ENCODE data around the gene IL1RAP. TPM values are rescaled to one million over a fixed set of nuclear protein-coding genes. Genes with fewer than 3 reads are reported as not detected.

Gene IL1RAP
- total RNA-seq, 2 donors from 2014 or later, result 3.4 to 6.3 TPM

GRCh38 chr3:190616637-190617036, 102.8 kb downstream of the IL1RAP start:
- Histone ChIP-seq H3K9me3 (no peaks in the 10 kb centered on the region), H3K36me3 (no peaks in the 10 kb centered on the region), H3K4me1 (no peaks in the 10 kb centered on the region), H3K27ac (no peak overlapping the region), H3K4me3 (no peak overlapping the region), H3K27me3 (no peaks in the 10 kb centered on the region)
- DNase-seq (ENCODE audit: low spot score), result no peak
- TF ChIP-seq, protein P1, sequence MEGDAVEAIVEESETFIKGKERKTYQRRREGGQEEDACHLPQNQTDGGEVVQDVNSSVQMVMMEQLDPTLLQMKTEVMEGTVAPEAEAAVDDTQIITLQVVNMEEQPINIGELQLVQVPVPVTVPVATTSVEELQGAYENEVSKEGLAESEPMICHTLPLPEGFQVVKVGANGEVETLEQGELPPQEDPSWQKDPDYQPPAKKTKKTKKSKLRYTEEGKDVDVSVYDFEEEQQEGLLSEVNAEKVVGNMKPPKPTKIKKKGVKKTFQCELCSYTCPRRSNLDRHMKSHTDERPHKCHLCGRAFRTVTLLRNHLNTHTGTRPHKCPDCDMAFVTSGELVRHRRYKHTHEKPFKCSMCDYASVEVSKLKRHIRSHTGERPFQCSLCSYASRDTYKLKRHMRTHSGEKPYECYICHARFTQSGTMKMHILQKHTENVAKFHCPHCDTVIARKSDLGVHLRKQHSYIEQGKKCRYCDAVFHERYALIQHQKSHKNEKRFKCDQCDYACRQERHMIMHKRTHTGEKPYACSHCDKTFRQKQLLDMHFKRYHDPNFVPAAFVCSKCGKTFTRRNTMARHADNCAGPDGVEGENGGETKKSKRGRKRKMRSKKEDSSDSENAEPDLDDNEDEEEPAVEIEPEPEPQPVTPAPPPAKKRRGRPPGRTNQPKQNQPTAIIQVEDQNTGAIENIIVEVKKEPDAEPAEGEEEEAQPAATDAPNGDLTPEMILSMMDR (IDR thresholded peaks at IDR 0.05), result no peak

DNA sequence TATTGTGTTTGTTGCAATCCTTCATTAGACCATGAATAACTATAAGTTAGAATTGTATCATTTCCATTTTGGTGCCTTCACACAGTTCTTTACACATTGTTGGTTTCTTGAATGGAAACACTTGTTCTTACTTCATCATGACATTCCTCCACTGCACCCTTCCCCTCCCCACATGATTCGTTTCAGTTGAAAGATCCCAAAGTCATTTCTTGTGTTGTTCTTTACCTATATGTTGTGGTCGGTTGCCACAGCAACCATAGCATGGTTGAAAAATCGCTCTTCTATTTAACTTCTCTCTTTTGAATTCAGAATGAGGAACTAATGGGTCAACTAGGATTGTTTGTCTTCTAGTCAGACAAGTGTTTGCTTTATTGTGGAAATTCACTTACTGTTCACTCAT, 103.3 kb downstream of the IL1RAP start:
- TF ChIP-seq, protein P1 (IDR thresholded peaks at IDR 0.05), result no peak

GRCh38 chr3:190618330-190619030, 104.6 kb downstream of the IL1RAP start:
- no peak overlapping the region for H3K27ac ChIP-seq
- no peaks in the 10 kb centered on the region for H3K4me1 ChIP-seq
- H3K9me3 ChIP-seq, result no peaks in the 10 kb centered on the region
- H3K36me3 ChIP-seq, result no peaks in the 10 kb centered on the region
- TF ChIP-seq, protein P1 (IDR thresholded peaks at IDR 0.05), result no peak
- no peak for DNase-seq (ENCODE audit: low spot score)
- no peaks in the 10 kb centered on the region for H3K27me3 ChIP-seq
- no peak overlapping the region for H3K4me3 ChIP-seq

More for the DNA sequence above, 103.3 kb downstream of the IL1RAP start:
- Histone ChIP-seq H3K27me3 (no peaks in the 10 kb centered on the region), H3K27ac (no peak overlapping the region), H3K4me3 (no peak overlapping the region), H3K9me3 (no peaks in the 10 kb centered on the region), H3K36me3 (no peaks in the 10 kb centered on the region), H3K4me1 (no peaks in the 10 kb centered on the region)
- DNase-seq (ENCODE audit: low spot score), result peak; percentile 62

- Histone ChIP-seq H3K4me3 (no peak overlapping the region), H3K27me3 (no peaks in the 10 kb centered on the region), H3K4me1 (no peaks in the 10 kb centered on the region), H3K27ac (no peak overlapping the region), H3K9me3 (no peaks in the 10 kb centered on the region), H3K36me3 (no peaks in the 10 kb centered on the region)
- DNase-seq (ENCODE audit: low spot score), result no peak
- TF ChIP-seq, protein P1 (IDR thresholded peaks at IDR 0.05), result no peak
Observed at GRCh38 chr3:190619353-190619752, 105.5 kb downstream of the IL1RAP start.

- TF ChIP-seq, protein P1 (IDR thresholded peaks at IDR 0.05), result no peak
- Histone ChIP-seq H3K4me1 (no peaks in the 10 kb centered on the region), H3K36me3 (no peaks in the 10 kb centered on the region), H3K27ac (no peak overlapping the region), H3K4me3 (no peak overlapping the region), H3K27me3 (no peaks in the 10 kb centered on the region), H3K9me3 (no peaks in the 10 kb centered on the region)
- DNase-seq (ENCODE audit: low spot score), result no peak
Observed at GRCh38 chr3:190619761-190620160, 105.9 kb downstream of the IL1RAP start.

Measured in right atrium auricular region (tissue), 2 donors.